HG02852 (cell line): ENCODE data around the gene NPHP4.
"Not testable (repeated sequence)": the region's sequence is repeated elsewhere in the genome, so short reads cannot be mapped to it uniquely, and the experiment has no call there.

Experiments
- ATAC-seq: cut with Tn5 transposase; IDR thresholded peaks from one replicate; pipeline ENCODE4 v1.9.1; 2021; ENCODE audit warnings: mild to moderate bottlenecking, moderate library complexity; ENCODE audit not compliant: unreplicated experiment

Gene NPHP4

GRCh38 chr1:5938101-5938646 is 54.1 kb downstream of the NPHP4 start:
- ATAC-seq: no peak

- no peak for ATAC-seq
Measured at GRCh38 chr1:5937373-5937857, 54.8 kb downstream of the NPHP4 start.

GRCh38 chr1:5936621-5937372 is 55.4 kb downstream of the NPHP4 start:
- ATAC-seq: no peak

- ATAC-seq: no peak
Measured at GRCh38 chr1:5936126-5936525, 56.1 kb downstream of the NPHP4 start.

- ATAC-seq: no peak
Measured at GRCh38 chr1:5935026-5935425, 57.2 kb downstream of the NPHP4 start.

GRCh38 chr1:5934058-5934884 is 58.0 kb downstream of the NPHP4 start:
- no peak for ATAC-seq

GRCh38 chr1:5933676-5934057 is 58.6 kb downstream of the NPHP4 start:
- ATAC-seq: no peak

- no peak for ATAC-seq
Measured at GRCh38 chr1:5933050-5933449, 59.2 kb downstream of the NPHP4 start.

GRCh38 chr1:5928714-5929400 is 63.4 kb downstream of the NPHP4 start:
- no peak for ATAC-seq

GRCh38 chr1:5927506-5928370 is 64.5 kb downstream of the NPHP4 start:
- no peak for ATAC-seq

- ATAC-seq: no peak
Measured at GRCh38 chr1:5926686-5927435, 65.4 kb downstream of the NPHP4 start.

- ATAC-seq: not testable (repeated sequence)
Measured at GRCh38 chr1:5922700-5923330, 69.4 kb downstream of the NPHP4 start.

GRCh38 chr1:5921671-5922070 is 70.6 kb downstream of the NPHP4 start:
- ATAC-seq: no peak

GRCh38 chr1:5921129-5921528 is 71.1 kb downstream of the NPHP4 start:
- ATAC-seq: no peak

- no peak for ATAC-seq
Measured at GRCh38 chr1:5920201-5920600, 72.0 kb downstream of the NPHP4 start.

GRCh38 chr1:5918275-5918649 is 74.0 kb downstream of the NPHP4 start:
- ATAC-seq: no peak

- no peak for ATAC-seq
Measured at GRCh38 chr1:5917591-5918274, 74.5 kb downstream of the NPHP4 start.

GRCh38 chr1:5917281-5917590 is 75.0 kb downstream of the NPHP4 start:
- no peak for ATAC-seq
